Panc1 (cell line): ENCODE measurements around the gene SLC16A5. TPM values are rescaled to one million over a fixed set of nuclear protein-coding genes. Genes with fewer than 3 reads are reported as not detected.
A peak's percentile ranks its signal among the peaks of the same experiment; 100 is the strongest.
"Not testable (repeated sequence)": the region's sequence is repeated elsewhere in the genome, so short reads cannot be mapped to it uniquely, and the experiment has no call there.

Experiments used
- ATAC-seq: fragments of 200-7000 bp; cut with Tn5 transposase; 2 replicates; pipeline ENCODE4 v1.9.1; 2020; ENCODE audit warnings: mild to moderate bottlenecking, moderate library complexity
- BruUV-seq: library from RNA; stranded (reverse); fragments of 400-500 nt; replicated peaks from 2 replicates; lab custom pipeline; 2021; lab: Mats Ljungman, UMichigan
- CTCF ChIA-PET: fragments of 300-600 bp; sonication (Branson Sonifier 250); formaldehyde crosslinking; loops from one replicate; lab custom pipeline; 2022; ENCODE audit warnings: antibody characterized with exemption; lab: Charles Lee
- POLR2A ChIA-PET: fragments of 300-600 bp; sonication (Branson Sonifier 250); formaldehyde crosslinking; loops from one replicate; lab custom pipeline; 2022; ENCODE audit warnings: antibody characterized with exemption; lab: Charles Lee
- DNase-seq: peaks from one replicate; pipeline ENCODE4 v3.0.0-alpha.2; 2010; ENCODE audit warnings: low read depth, low spot score
- H3K27ac ChIP-seq: 2 replicates; pipeline ENCODE4 v1.5.1; 2011; ENCODE audit warnings: mild to moderate bottlenecking, low read length, inconsistent platforms
- H3K27me3 ChIP-seq: fragments of 200-500 bp; sonication (Bioruptor generic); 2 replicates; pipeline ENCODE4 v1.6.0; 2014; ENCODE audit warnings: low read length, inconsistent platforms; ENCODE audit not compliant: control insufficient read depth, insufficient read depth
- H3K36me3 ChIP-seq: fragments of 200-500 bp; sonication (Bioruptor generic); 2 replicates; pipeline ENCODE4 v1.5.1; 2014; ENCODE audit warnings: inconsistent platforms, mild to moderate bottlenecking, low read length, moderate library complexity; ENCODE audit not compliant: control insufficient read depth, insufficient read depth
- H3K4me1 ChIP-seq: 2 replicates; pipeline ENCODE4 v1.5.1; 2011; ENCODE audit warnings: inconsistent platforms, mild to moderate bottlenecking, low read length, moderate library complexity; ENCODE audit not compliant: control insufficient read depth, insufficient read depth
- H3K4me3 ChIP-seq, 2 experiments: 2 replicates each; pipeline ENCODE4 v1.5.1; 2011 to 2012; ENCODE audit warnings: low read depth in 2 of 2, low read length in 2 of 2, mild to moderate bottlenecking in 2 of 2, inconsistent platforms in 1 of 2, moderate library complexity in 1 of 2
- H3K9me3 ChIP-seq: fragments of 200-500 bp; sonication (Bioruptor generic); 2 replicates; pipeline ENCODE4 v1.5.1; 2014; ENCODE audit warnings: low read depth, mild to moderate bottlenecking, inconsistent platforms, low read length, moderate library complexity; ENCODE audit not compliant: control insufficient read depth, insufficient read depth
- CTCF ChIP-seq: fragments of 450-650 bp; IDR thresholded peaks from 2 replicates; pipeline ENCODE4 v1.5.1; 2017; ENCODE audit warnings: mild to moderate bottlenecking
- POLR2AphosphoS5 ChIP-seq: IDR thresholded peaks from 2 replicates; pipeline ENCODE4 v1.6.1; 2012; ENCODE audit warnings: mild to moderate bottlenecking, low read depth, low read length, moderate library complexity
- REST ChIP-seq, 2 experiments: IDR thresholded peaks; 2 replicates each; pipeline ENCODE4 v1.6.1; 2011 to 2012; ENCODE audit warnings: low read depth in 2 of 2, control low read depth in 1 of 2, low read length in 1 of 2, mild to moderate bottlenecking in 1 of 2, moderate library complexity in 1 of 2; ENCODE audit not compliant: insufficient read depth in 1 of 2
- SIN3A ChIP-seq: IDR thresholded peaks from 2 replicates; pipeline ENCODE4 v1.6.1; 2012; ENCODE audit warnings: low read depth, mild to moderate bottlenecking, low read length, moderate library complexity, borderline replicate concordance; ENCODE audit not compliant: insufficient read depth
- TCF7L2 ChIP-seq: IDR thresholded peaks from 2 replicates; pipeline ENCODE4 v1.6.1; 2011; ENCODE audit warnings: mild to moderate bottlenecking, low read depth, low read length, inconsistent platforms
- in situ Hi-C: cut with HindIII; loops from 2 replicates; pipeline ENCODE4 v1.10.0; 2016; ENCODE audit warnings: low sequenced_read_pairs, low pct_unique_long_range_greater_than_20kb
- intact Hi-C: fragments of 100-400 bp; cut with micrococcal nuclease; formaldehyde crosslinking; loops from one replicate; pipeline ENCODE4 v1.10.0; 2022; ENCODE audit not compliant: unreplicated experiment
- total RNA-seq: library from RNA; stranded (reverse); gene quantifications from one replicate; pipeline ENCODE4 v1.2.1, GENCODE V29; 2021; ENCODE audit not compliant: unreplicated experiment

SLC16A5 gene
- total RNA-seq, 1 experiment from 2014 or later = 46.6 TPM

- Histone ChIP-seq H3K27ac (no peak overlapping the region), H3K4me3 (no peak overlapping the region), H3K4me1 (0 out of 2 replicates have a peak, but pooled peaks cover 4% of the 10 kb centered on the region), H3K9me3 (no peaks in the 10 kb centered on the region), H3K27me3 (no peaks in the 10 kb centered on the region), H3K36me3 (peaks cover 15% of the 10 kb centered on the region)
- no TSS peak for BruUV-seq
- CTCF ChIA-PET = interaction anchor here (0.7 kb wide), 1 partner anchor 9 kb away, joined by 4 read pairs; no protein-coding TSS in a partner anchor
- POLR2A ChIA-PET = no interaction called here
- no peak for ATAC-seq
- in situ Hi-C loops (no loop called here), intact Hi-C loops (no loop called here)
- TF ChIP-seq POLR2AphosphoS5 (peak; percentile 37; the same call in 1 of the 2 replicates), CTCF (no peak), TCF7L2 (no peak), REST (IDR thresholded peaks at IDR 0.05; ENCODE audit: insufficient read depth in 1 of 2, low read depth in 2 of 2, low read length in 1 of 2) (no peak), SIN3A (no peak)
- DNase-seq = no peak
Measured at GRCh38 chr17:75135946-75136345, 48.2 kb downstream of the SLC16A5 start.

- ATAC-seq, H3K27ac ChIP-seq, BruUV-seq, H3K9me3 ChIP-seq, H3K4me1 ChIP-seq, H3K4me3 ChIP-seq, DNase-seq, in situ Hi-C loops, H3K27me3 ChIP-seq, intact Hi-C loops: not testable (repeated sequence)
- peaks cover 17% of the 10 kb centered on the region for H3K36me3 ChIP-seq
- ChIA-PET CTCF (interaction anchor here (0.9 kb wide), 1 partner anchor 24 kb away, joined by 3 read pairs; no protein-coding TSS in a partner anchor), POLR2A (interaction anchor here (0.7 kb wide), 1 partner anchor 125 kb away, joined by 5 read pairs; the partner anchor contains the start of gene MRPL58)
Measured at GRCh38 chr17:75137762-75138161, 50.0 kb downstream of the SLC16A5 start.

GRCh38 chr17:75138519-75138918 is 50.8 kb downstream of the SLC16A5 start:
- peaks cover 21% of the 10 kb centered on the region for H3K36me3 ChIP-seq
- intact Hi-C loops (no loop called here), in situ Hi-C loops (no loop called here)
- H3K4me3 ChIP-seq = no peak overlapping the region
- ATAC-seq (no peak), DNase-seq (no peak)
- BruUV-seq = no TSS peak
- ChIA-PET POLR2A (no interaction called here), CTCF (interaction anchor here (0.9 kb wide), 1 partner anchor 25 kb away, joined by 3 read pairs; no protein-coding TSS in a partner anchor)
- H3K9me3 ChIP-seq = no peaks in the 10 kb centered on the region
- H3K4me1 ChIP-seq = no peaks in the 10 kb centered on the region
- H3K27me3 ChIP-seq = no peaks in the 10 kb centered on the region
- no peak overlapping the region for H3K27ac ChIP-seq
- no peak for TF ChIP-seq POLR2AphosphoS5
- no peak for TF ChIP-seq CTCF
- TF ChIP-seq SIN3A = no peak
- no peak for TF ChIP-seq TCF7L2
- TF ChIP-seq REST (IDR thresholded peaks at IDR 0.05; ENCODE audit: insufficient read depth in 1 of 2, low read depth in 2 of 2, low read length in 1 of 2) = no peak
